PC-9 (cell line): Measurements from ENCODE around the gene ABCA7. TPM values are rescaled to one million over a fixed set of nuclear protein-coding genes. Genes with fewer than 3 reads are reported as not detected.

Source experiments
- BruUV-seq: library from RNA; stranded (reverse); fragments of 400-500 nt; replicated peaks from 2 replicates; lab custom pipeline; 2021; lab: Mats Ljungman, UMichigan
- CTCF ChIA-PET: fragments of 300-600 bp; sonication (Branson Sonifier 250); formaldehyde crosslinking; loops from one replicate; lab custom pipeline; 2022; ENCODE audit warnings: antibody characterized with exemption; lab: Charles Lee
- POLR2A ChIA-PET: fragments of 300-600 bp; sonication (Branson Sonifier 250); formaldehyde crosslinking; loops from one replicate; lab custom pipeline; 2022; ENCODE audit warnings: antibody characterized with exemption; ENCODE audit not compliant: unreplicated experiment; lab: Charles Lee
- DNase-seq, 2 experiments: peaks; one replicate each; pipeline versions ENCODE4 v3.0.0 to v3.0.0-alpha.2; 2015 to 2022; ENCODE audit warnings: mixed read lengths in 1 of 2
- H2AFZ ChIP-seq: fragments of 200-600 bp; sonication (generic); 2 replicates; pipeline ENCODE4 v1.8.1; 2017; ENCODE audit warnings: antibody characterized with exemption
- H3F3A ChIP-seq: fragments of 200-600 bp; sonication (generic); 2 replicates; pipeline ENCODE4 v1.8.1; 2017; ENCODE audit warnings: antibody characterized with exemption, mild to moderate bottlenecking, low read depth; ENCODE audit not compliant: insufficient read depth
- H3K27ac ChIP-seq: fragments of 200-600 bp; sonication (generic); 2 replicates; pipeline ENCODE4 v1.6.1; 2016; ENCODE audit warnings: mixed run types
- H3K27me3 ChIP-seq: fragments of 200-600 bp; sonication (generic); 2 replicates; pipeline ENCODE4 v1.6.1; 2016; ENCODE audit warnings: low read depth, mixed run types; ENCODE audit not compliant: insufficient read depth
- H3K36me3 ChIP-seq: fragments of 200-600 bp; sonication (generic); 2 replicates; pipeline ENCODE4 v1.6.1; 2016; ENCODE audit warnings: low read depth, mixed run types
- H3K4me1 ChIP-seq: fragments of 200-600 bp; sonication (generic); replicated peaks from 2 replicates; pipeline ENCODE4 v1.6.1; 2016; ENCODE audit warnings: mixed run types; ENCODE audit not compliant: insufficient read depth
- H3K4me2 ChIP-seq: fragments of 200-600 bp; sonication (generic); 2 replicates; pipeline ENCODE4 v1.6.1; 2017; ENCODE audit warnings: mixed run types
- H3K4me3 ChIP-seq: fragments of 200-600 bp; sonication (generic); 2 replicates; pipeline ENCODE4 v1.6.1; 2016; ENCODE audit warnings: mixed run types
- H3K79me2 ChIP-seq: fragments of 200-600 bp; sonication (generic); 2 replicates; pipeline ENCODE4 v1.6.1; 2017; ENCODE audit warnings: low read depth, mixed run types
- H3K9me2 ChIP-seq: fragments of 200-600 bp; sonication (generic); 2 replicates; pipeline ENCODE4 v1.8.1; 2017; ENCODE audit warnings: mild to moderate bottlenecking; ENCODE audit not compliant: insufficient read depth
- H3K9me3 ChIP-seq: fragments of 200-600 bp; sonication (generic); 2 replicates; pipeline ENCODE4 v1.8.1; 2016; ENCODE audit warnings: low read depth; ENCODE audit not compliant: insufficient read depth
- H4K20me1 ChIP-seq: fragments of 200-600 bp; sonication (generic); 2 replicates; pipeline ENCODE4 v1.8.1; 2017; ENCODE audit not compliant: insufficient read depth
- CTCF ChIP-seq: fragments of 200-600 bp; sonication (generic); conservative IDR thresholded peaks from 2 replicates; pipeline ENCODE4 v1.6.1; 2017; ENCODE audit warnings: mixed run types, antibody characterized with exemption, mild to moderate bottlenecking, moderate library complexity
- EZH2 ChIP-seq: fragments of 200-600 bp; sonication (generic); IDR thresholded peaks from 2 replicates; pipeline ENCODE4 v1.8.0; 2017; ENCODE audit warnings: antibody characterized with exemption, low read depth
- intact Hi-C: fragments of 100-400 bp; cut with micrococcal nuclease; formaldehyde crosslinking; loops from one replicate; pipeline ENCODE4 v1.10.0; 2022; ENCODE audit not compliant: unreplicated experiment
- total RNA-seq: library from RNA; stranded (reverse); gene quantifications from 2 replicates; pipeline ENCODE4 v1.2.3, GENCODE V29; 2021

The ABCA7 gene
- total RNA-seq, 1 experiment from 2014 or later = 29.9 TPM

GRCh38 chr19:1088416-1089010 is 48.6 kb downstream of the ABCA7 start:
- H3F3A ChIP-seq = peaks cover 1% of the 10 kb centered on the region; the same call in 1 of the 2 replicates
- H3K4me3 ChIP-seq = no peak overlapping the region
- no peak for DNase-seq
- H3K9me3 ChIP-seq = no peaks in the 10 kb centered on the region
- POLR2A ChIA-PET = no interaction called here
- H2AFZ ChIP-seq = no peak overlapping the region
- CTCF ChIA-PET = no interaction called here
- no peaks in the 10 kb centered on the region for H3K4me1 ChIP-seq
- no peak for TF ChIP-seq EZH2
- no peak for TF ChIP-seq CTCF
- no peak overlapping the region for H3K27ac ChIP-seq
- no peaks in the 10 kb centered on the region for H3K27me3 ChIP-seq
- H3K79me2 ChIP-seq = peaks cover 16% of the 10 kb centered on the region
- no peak overlapping the region for H3K4me2 ChIP-seq
- intact Hi-C loops = no loop called here
- H4K20me1 ChIP-seq = peaks cover 8% of the 10 kb centered on the region
- no TSS peak for BruUV-seq
- H3K36me3 ChIP-seq = peaks cover 3% of the 10 kb centered on the region; the same call in 1 of the 2 replicates
- H3K9me2 ChIP-seq = no peaks in the 10 kb centered on the region

GRCh38 chr19:1089126-1089771 is 49.3 kb downstream of the ABCA7 start:
- Histone ChIP-seq H3K27me3 (no peaks in the 10 kb centered on the region), H3K27ac (no peak overlapping the region), H3K4me2 (no peak overlapping the region), H3K9me2 (no peaks in the 10 kb centered on the region), H3K36me3 (peaks cover 3% of the 10 kb centered on the region; the same call in 1 of the 2 replicates), H3K4me3 (no peak overlapping the region), H3F3A (no peaks in the 10 kb centered on the region; the same call in 1 of the 2 replicates), H3K9me3 (no peaks in the 10 kb centered on the region), H3K4me1 (peaks cover 5% of the 10 kb centered on the region; the same call in 1 of the 2 replicates), H4K20me1 (peaks cover 15% of the 10 kb centered on the region), H3K79me2 (peaks cover 23% of the 10 kb centered on the region), H2AFZ (no peak overlapping the region)
- POLR2A ChIA-PET = no interaction called here
- CTCF ChIA-PET = no interaction called here
- TF ChIP-seq CTCF = no peak
- no peak for TF ChIP-seq EZH2
- no peak for DNase-seq
- intact Hi-C loops = no loop called here
- no TSS peak for BruUV-seq

GRCh38 chr19:1089891-1090290 is 50.0 kb downstream of the ABCA7 start:
- H3K27me3 ChIP-seq = no peaks in the 10 kb centered on the region
- intact Hi-C loops = no loop called here
- TF ChIP-seq EZH2 = no peak
- peaks cover 3% of the 10 kb centered on the region; the same call in 1 of the 2 replicates for H3K36me3 ChIP-seq
- H3K4me1 ChIP-seq = peaks cover 5% of the 10 kb centered on the region; the same call in 1 of the 2 replicates
- no peaks in the 10 kb centered on the region; the same call in 1 of the 2 replicates for H3F3A ChIP-seq
- no TSS peak for BruUV-seq
- peaks cover 20% of the 10 kb centered on the region for H4K20me1 ChIP-seq
- no peaks in the 10 kb centered on the region for H3K9me3 ChIP-seq
- H2AFZ ChIP-seq = no peak overlapping the region
- no peak overlapping the region for H3K27ac ChIP-seq
- DNase-seq = no peak
- no peaks in the 10 kb centered on the region for H3K9me2 ChIP-seq
- H3K4me2 ChIP-seq = no peak overlapping the region
- peaks cover 30% of the 10 kb centered on the region for H3K79me2 ChIP-seq
- no peak overlapping the region for H3K4me3 ChIP-seq
- CTCF ChIA-PET = no interaction called here
- POLR2A ChIA-PET = no interaction called here
